ENCODE data around the gene TMEM178B. TPM values are rescaled to one million over a fixed set of nuclear protein-coding genes. Genes with fewer than 3 reads are reported as not detected.

Gene TMEM178B
- total RNA-seq, 4 donors from 2014 or later = 1.3 to 1.8 (median 1.5) TPM

- H3K4me1 ChIP-seq = peaks cover 6 to 10% of the 10 kb centered on the region in 2 donors
- H3K9me3 ChIP-seq = no peaks in the 10 kb centered on the region
- TF ChIP-seq, protein P1, sequence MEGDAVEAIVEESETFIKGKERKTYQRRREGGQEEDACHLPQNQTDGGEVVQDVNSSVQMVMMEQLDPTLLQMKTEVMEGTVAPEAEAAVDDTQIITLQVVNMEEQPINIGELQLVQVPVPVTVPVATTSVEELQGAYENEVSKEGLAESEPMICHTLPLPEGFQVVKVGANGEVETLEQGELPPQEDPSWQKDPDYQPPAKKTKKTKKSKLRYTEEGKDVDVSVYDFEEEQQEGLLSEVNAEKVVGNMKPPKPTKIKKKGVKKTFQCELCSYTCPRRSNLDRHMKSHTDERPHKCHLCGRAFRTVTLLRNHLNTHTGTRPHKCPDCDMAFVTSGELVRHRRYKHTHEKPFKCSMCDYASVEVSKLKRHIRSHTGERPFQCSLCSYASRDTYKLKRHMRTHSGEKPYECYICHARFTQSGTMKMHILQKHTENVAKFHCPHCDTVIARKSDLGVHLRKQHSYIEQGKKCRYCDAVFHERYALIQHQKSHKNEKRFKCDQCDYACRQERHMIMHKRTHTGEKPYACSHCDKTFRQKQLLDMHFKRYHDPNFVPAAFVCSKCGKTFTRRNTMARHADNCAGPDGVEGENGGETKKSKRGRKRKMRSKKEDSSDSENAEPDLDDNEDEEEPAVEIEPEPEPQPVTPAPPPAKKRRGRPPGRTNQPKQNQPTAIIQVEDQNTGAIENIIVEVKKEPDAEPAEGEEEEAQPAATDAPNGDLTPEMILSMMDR (IDR thresholded peaks at IDR 0.05 in 4 of 5, conservative IDR thresholded peaks at IDR 0.05 in 1 of 5) = no peak
- no peak for TF ChIP-seq POLR2A (IDR thresholded peaks at IDR 0.05)
- DNase-seq (no peak), ATAC-seq (no peak)
- H3K4me3 ChIP-seq = no peak overlapping the region
- intact Hi-C loops (cut with DNase I; ENCODE audit: low total_unique reads) = no loop called here
- in situ Hi-C loops (cut with MboI; ENCODE audit: low sequenced_read_pairs in 4 of 4) = no loop called here
- no peak overlapping the region for H3K27ac ChIP-seq
- H3K27me3 ChIP-seq = no peaks in the 10 kb centered on the region
- H3K36me3 ChIP-seq = no peaks in the 10 kb centered on the region
Observed at GRCh38 chr7:141312395-141312794, 238.5 kb downstream of the TMEM178B start.

DNA sequence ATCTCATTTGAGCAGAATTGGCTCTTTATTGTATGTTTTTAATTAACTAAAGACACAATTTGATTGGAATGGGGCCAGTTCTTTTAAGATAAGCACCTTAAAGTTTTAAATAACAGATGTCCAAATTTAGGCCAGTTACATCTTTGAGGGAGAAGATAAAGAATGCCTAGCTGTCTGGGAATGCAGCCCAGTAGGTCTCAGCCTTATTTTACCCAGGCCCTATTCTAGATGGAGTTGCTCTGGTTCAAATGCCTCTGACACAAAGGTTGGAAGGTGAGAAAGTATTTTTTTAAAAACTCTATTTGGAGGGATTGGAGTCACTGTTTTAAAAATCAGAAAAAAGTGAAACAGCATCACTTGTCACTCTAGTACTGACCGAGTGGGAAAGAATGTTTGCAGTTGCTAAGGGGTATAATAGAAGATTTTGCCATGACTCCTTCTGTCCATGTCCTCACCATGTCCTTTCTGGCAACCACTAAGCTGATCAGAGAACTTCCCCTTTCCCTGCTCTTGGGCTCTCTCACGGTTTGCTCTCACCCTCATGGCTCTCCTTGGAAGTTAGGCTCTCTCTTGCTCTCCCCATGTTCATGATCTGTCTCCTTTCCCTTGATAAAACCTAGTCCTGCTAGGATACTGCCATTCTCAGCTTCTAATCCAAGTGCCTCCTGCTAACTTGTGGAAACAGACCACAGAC, 239.1 kb downstream of the TMEM178B start:
- Histone ChIP-seq H3K36me3 (no peaks in the 10 kb centered on the region), H3K27ac (no peak overlapping the region), H3K4me1 (peaks cover 6 to 10% of the 10 kb centered on the region in 2 donors), H3K4me3 (no peak overlapping the region), H3K9me3 (no peaks in the 10 kb centered on the region), H3K27me3 (no peaks in the 10 kb centered on the region)
- ATAC-seq (no peak), DNase-seq (no peak)
- intact Hi-C loops (cut with DNase I; ENCODE audit: low total_unique reads) = no loop called here
- in situ Hi-C loops (cut with MboI; ENCODE audit: low sequenced_read_pairs in 4 of 4) = no loop called here
- TF ChIP-seq POLR2A (IDR thresholded peaks at IDR 0.05) = no peak
- TF ChIP-seq, protein P1 (IDR thresholded peaks at IDR 0.05 in 4 of 5, conservative IDR thresholded peaks at IDR 0.05 in 1 of 5) = no peak

DNA sequence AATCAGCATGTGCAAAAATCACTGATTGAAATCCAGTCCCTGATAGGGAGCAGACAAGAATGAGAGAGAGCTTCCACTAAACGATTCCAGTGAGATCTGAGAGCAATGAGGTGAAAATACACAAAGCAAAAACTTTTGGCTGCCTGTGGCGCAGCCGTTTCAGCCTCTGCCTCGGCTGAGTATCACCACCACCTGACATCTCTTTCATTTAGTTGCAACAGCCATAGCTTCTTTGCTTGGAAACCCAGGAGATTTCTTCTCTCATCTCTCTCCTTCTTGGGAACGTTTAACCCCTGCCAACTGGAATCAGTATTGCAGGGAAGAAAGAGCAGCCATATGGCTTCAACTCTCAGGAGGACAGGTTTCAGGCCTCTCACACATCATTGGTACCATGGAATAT, 240.0 kb downstream of the TMEM178B start:
- Histone ChIP-seq H3K27me3 (no peaks in the 10 kb centered on the region), H3K36me3 (no peaks in the 10 kb centered on the region), H3K9me3 (no peaks in the 10 kb centered on the region), H3K4me1 (peaks cover 6 to 10% of the 10 kb centered on the region in 2 donors), H3K27ac (no peak overlapping the region), H3K4me3 (no peak overlapping the region)
- ATAC-seq = no peak
- TF ChIP-seq, protein P1 (IDR thresholded peaks at IDR 0.05 in 4 of 5, conservative IDR thresholded peaks at IDR 0.05 in 1 of 5) = no peak
- TF ChIP-seq POLR2A (IDR thresholded peaks at IDR 0.05) = no peak
- in situ Hi-C loops (cut with MboI; ENCODE audit: low sequenced_read_pairs in 4 of 4) (no loop called here), intact Hi-C loops (cut with DNase I; ENCODE audit: low total_unique reads) (no loop called here)
- DNase-seq = no peak

DNA sequence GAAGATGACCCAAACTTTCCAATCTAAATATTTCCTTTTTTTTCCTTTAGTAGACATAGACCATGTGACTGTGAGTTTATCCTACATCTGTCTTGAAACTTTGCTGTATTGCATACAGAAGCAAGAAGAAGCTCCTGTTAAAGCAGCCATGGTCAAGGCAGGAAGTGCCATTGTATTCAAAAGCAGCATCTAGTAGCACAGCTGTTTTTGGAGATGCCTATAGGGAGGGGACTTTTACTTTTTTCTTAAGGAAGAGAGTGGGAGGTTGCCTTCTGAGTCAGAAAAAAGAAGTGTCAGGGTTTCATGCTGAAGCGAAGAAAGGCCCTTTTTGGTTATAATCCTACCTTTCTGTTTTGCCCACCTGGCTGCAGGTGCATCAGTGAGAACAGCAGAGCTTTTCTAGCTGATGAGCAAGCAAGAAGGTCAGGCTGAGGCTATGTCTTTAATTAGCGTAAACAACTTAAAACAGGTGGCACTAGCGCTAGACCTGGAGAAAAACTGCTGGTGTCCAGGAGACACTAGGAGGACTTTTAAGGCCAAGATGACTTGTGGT, 243.2 kb downstream of the TMEM178B start:
- no peaks in the 10 kb centered on the region for H3K27me3 ChIP-seq
- DNase-seq (no peak), ATAC-seq (no peak)
- peaks cover 5 to 10% of the 10 kb centered on the region in 2 donors for H3K4me1 ChIP-seq
- no peaks in the 10 kb centered on the region for H3K9me3 ChIP-seq
- H3K27ac ChIP-seq = no peak overlapping the region
- H3K36me3 ChIP-seq = no peaks in the 10 kb centered on the region
- no peak for TF ChIP-seq POLR2A (IDR thresholded peaks at IDR 0.05)
- TF ChIP-seq, protein P1 (IDR thresholded peaks at IDR 0.05 in 4 of 5, conservative IDR thresholded peaks at IDR 0.05 in 1 of 5) = no peak
- no peak overlapping the region for H3K4me3 ChIP-seq
- in situ Hi-C loops (cut with MboI; ENCODE audit: low sequenced_read_pairs in 4 of 4) (no loop called here), intact Hi-C loops (cut with DNase I; ENCODE audit: low total_unique reads) (no loop called here)
